Activated T-cell treated with anti-CD3 and anti-CD28 coated beads for 4 hours (primary cell): Measurements from ENCODE around the gene ADGRG1.

Experiments used
- DNase-seq: peaks from one replicate; pipeline ENCODE4 v3.0.0-alpha.2; 2020

ADGRG1 gene

GRCh38 chr16:57606847-57607501 is 21.5 kb upstream of the ADGRG1 start:
- no peak for DNase-seq

- DNase-seq = no peak
These were observed 20.6 kb upstream of the ADGRG1 start for GRCh38 chr16:57607676-57608461.

- DNase-seq = no peak
These were observed 19.8 kb upstream of the ADGRG1 start for GRCh38 chr16:57608462-57609113.

- no peak for DNase-seq
These were observed 18.7 kb upstream of the ADGRG1 start for GRCh38 chr16:57609541-57610401.

- no peak for DNase-seq
These were observed 17.8 kb upstream of the ADGRG1 start for GRCh38 chr16:57610611-57611010.

GRCh38 chr16:57611181-57611580 is 17.2 kb upstream of the ADGRG1 start:
- no peak for DNase-seq

GRCh38 chr16:57611706-57612105 is 16.7 kb upstream of the ADGRG1 start:
- no peak for DNase-seq

GRCh38 chr16:57612494-57612893 is 15.9 kb upstream of the ADGRG1 start:
- no peak for DNase-seq

GRCh38 chr16:57613514-57613913 is 14.9 kb upstream of the ADGRG1 start:
- DNase-seq = no peak

- DNase-seq = no peak
These were observed 13.9 kb upstream of the ADGRG1 start for GRCh38 chr16:57614536-57614935.

GRCh38 chr16:57614944-57615343 is 13.5 kb upstream of the ADGRG1 start:
- DNase-seq = no peak

- DNase-seq = no peak
These were observed 12.6 kb upstream of the ADGRG1 start for GRCh38 chr16:57615813-57616212.

GRCh38 chr16:57616241-57616640 is 12.2 kb upstream of the ADGRG1 start:
- DNase-seq = no peak

GRCh38 chr16:57616876-57617275 is 11.6 kb upstream of the ADGRG1 start:
- DNase-seq = no peak

GRCh38 chr16:57617604-57618111 is 10.8 kb upstream of the ADGRG1 start:
- DNase-seq = no peak

- no peak for DNase-seq
These were observed 9.9 kb upstream of the ADGRG1 start for GRCh38 chr16:57618296-57619132.

- DNase-seq = no peak
These were observed 9.3 kb upstream of the ADGRG1 start for GRCh38 chr16:57619133-57619605.

GRCh38 chr16:57619606-57620334 is 8.7 kb upstream of the ADGRG1 start:
- DNase-seq = no peak

GRCh38 chr16:57620335-57621231 is 7.8 kb upstream of the ADGRG1 start:
- no peak for DNase-seq
